HEK293 (cell line): ENCODE measurements around the gene AGAP1.

Experiments used
- CTCF ChIA-PET: fragments of 350-600 bp; formaldehyde crosslinking; extraction: SDS; loops from one replicate; lab custom pipeline; 2021; ENCODE audit warnings: antibody characterized with exemption; lab: Yijun Ruan, JAX
- POLR2A ChIA-PET: fragments of 300-600 bp; formaldehyde crosslinking; extraction: SDS; loops from one replicate; lab custom pipeline; 2020; ENCODE audit warnings: antibody characterized with exemption, inconsistent platforms; lab: Yijun Ruan, JAX
- H3K27ac ChIP-seq: fragments of 200-500 bp; sonication (Bioruptor generic); 2 replicates; pipeline ENCODE4 v1.5.1; 2014; ENCODE audit warnings: low read depth, low read length, control low read depth, inconsistent platforms; ENCODE audit errors: extremely low read depth
- H3K36me3 ChIP-seq, 2 experiments: fragments of 200-500 bp in 1 of 2; sonication (Bioruptor generic) in 1 of 2; 1 replicate in 1 of 2; 2 replicates in 1 of 2; pipeline ENCODE4 v1.5.1; 2014 to 2017; ENCODE audit warnings: inconsistent platforms in 2 of 2, low read length in 2 of 2; ENCODE audit not compliant: control insufficient read depth in 2 of 2, insufficient read depth in 1 of 2
- H3K4me1 ChIP-seq: fragments of 200-500 bp; sonication (Bioruptor generic); 2 replicates; pipeline ENCODE4 v1.5.1; 2014; ENCODE audit warnings: mild to moderate bottlenecking, low read length, inconsistent platforms; ENCODE audit not compliant: control insufficient read depth, insufficient read depth
- H3K4me3 ChIP-seq: 2 replicates; pipeline ENCODE4 v1.5.1; 2011; ENCODE audit warnings: low read depth, mild to moderate bottlenecking, control low read depth, low read length, moderate library complexity
- H3K9me3 ChIP-seq: fragments of 200-500 bp; sonication (Bioruptor generic); 2 replicates; pipeline ENCODE4 v1.5.1; 2014; ENCODE audit warnings: low read depth, low read length, inconsistent platforms; ENCODE audit not compliant: control insufficient read depth, insufficient read depth
- GFI1B ChIP-seq: fragments of 450-650 bp; formaldehyde crosslinking; IDR thresholded peaks from 2 replicates; pipeline ENCODE4 v1.5.1; 2016; ENCODE audit warnings: missing biosample characterization, missing genetic modification characterization
- GLIS2 ChIP-seq: fragments of 450-650 bp; formaldehyde crosslinking; IDR thresholded peaks from 2 replicates; pipeline ENCODE4 v1.5.1; 2016; ENCODE audit warnings: missing biosample characterization, missing genetic modification characterization
- OSR2 ChIP-seq: fragments of 450-650 bp; formaldehyde crosslinking; IDR thresholded peaks from 2 replicates; pipeline ENCODE4 v1.5.1; 2016; ENCODE audit warnings: missing biosample characterization, missing genetic modification characterization
- OVOL3 ChIP-seq: fragments of 450-650 bp; formaldehyde crosslinking; IDR thresholded peaks from 2 replicates; pipeline ENCODE4 v1.5.1; 2016; ENCODE audit warnings: missing biosample characterization, missing genetic modification characterization
- PRDM4 ChIP-seq: fragments of 450-650 bp; formaldehyde crosslinking; IDR thresholded peaks from 2 replicates; pipeline ENCODE4 v1.5.1; 2017; ENCODE audit warnings: missing biosample characterization, missing genetic modification characterization
- SP2 ChIP-seq: fragments of 450-650 bp; formaldehyde crosslinking; IDR thresholded peaks from 2 replicates; pipeline ENCODE4 v1.5.1; 2016; ENCODE audit warnings: missing biosample characterization, missing genetic modification characterization
- ZBTB1 ChIP-seq: fragments of 450-650 bp; formaldehyde crosslinking; IDR thresholded peaks from 2 replicates; pipeline ENCODE4 v1.5.1; 2016; ENCODE audit warnings: missing biosample characterization, missing genetic modification characterization
- ZBTB17 ChIP-seq: fragments of 450-650 bp; formaldehyde crosslinking; IDR thresholded peaks from 2 replicates; pipeline ENCODE4 v1.5.1; 2016; ENCODE audit warnings: missing biosample characterization, missing genetic modification characterization
- ZBTB49 ChIP-seq: fragments of 450-650 bp; formaldehyde crosslinking; IDR thresholded peaks from 2 replicates; pipeline ENCODE4 v1.5.1; 2016; ENCODE audit warnings: missing biosample characterization, missing genetic modification characterization, low read depth
- ZBTB8A ChIP-seq: fragments of 450-650 bp; formaldehyde crosslinking; IDR thresholded peaks from 2 replicates; pipeline ENCODE4 v1.5.1; 2016; ENCODE audit warnings: missing biosample characterization, missing genetic modification characterization
- ZNF10 ChIP-seq: fragments of 450-650 bp; formaldehyde crosslinking; IDR thresholded peaks from 2 replicates; pipeline ENCODE4 v1.5.1; 2017; ENCODE audit warnings: missing biosample characterization, missing genetic modification characterization
- ZNF23 ChIP-seq: fragments of 450-650 bp; formaldehyde crosslinking; IDR thresholded peaks from 2 replicates; pipeline ENCODE4 v1.5.1; 2016; ENCODE audit warnings: missing biosample characterization, missing genetic modification characterization, borderline replicate concordance
- ZNF248 ChIP-seq: fragments of 450-650 bp; formaldehyde crosslinking; IDR thresholded peaks from 2 replicates; pipeline ENCODE4 v1.5.1; 2017; ENCODE audit warnings: missing biosample characterization, missing genetic modification characterization
- ZNF26 ChIP-seq: fragments of 450-650 bp; formaldehyde crosslinking; IDR thresholded peaks from 2 replicates; pipeline ENCODE4 v1.5.1; 2016; ENCODE audit warnings: missing biosample characterization, missing genetic modification characterization
- ZNF311 ChIP-seq: fragments of 450-650 bp; formaldehyde crosslinking; IDR thresholded peaks from 2 replicates; pipeline ENCODE4 v1.5.1; 2017; ENCODE audit warnings: missing biosample characterization, missing genetic modification characterization, borderline replicate concordance
- ZNF416 ChIP-seq: fragments of 450-650 bp; formaldehyde crosslinking; IDR thresholded peaks from 2 replicates; pipeline ENCODE4 v1.5.1; 2016; ENCODE audit warnings: missing biosample characterization, missing genetic modification characterization
- ZNF423 ChIP-seq: fragments of 450-650 bp; formaldehyde crosslinking; IDR thresholded peaks from 2 replicates; pipeline ENCODE4 v1.5.1; 2016; ENCODE audit warnings: missing biosample characterization, missing genetic modification characterization
- ZNF473 ChIP-seq: fragments of 450-650 bp; formaldehyde crosslinking; IDR thresholded peaks from 2 replicates; pipeline ENCODE4 v1.5.1; 2017; ENCODE audit warnings: missing biosample characterization, missing genetic modification characterization
- ZNF548 ChIP-seq: fragments of 450-650 bp; formaldehyde crosslinking; IDR thresholded peaks from 2 replicates; pipeline ENCODE4 v1.5.1; 2016; ENCODE audit warnings: missing biosample characterization, missing genetic modification characterization
- ZNF621 ChIP-seq: fragments of 450-650 bp; formaldehyde crosslinking; IDR thresholded peaks from 2 replicates; pipeline ENCODE4 v1.5.1; 2017; ENCODE audit warnings: missing biosample characterization, missing genetic modification characterization
- ZNF639 ChIP-seq: fragments of 450-650 bp; formaldehyde crosslinking; IDR thresholded peaks from 2 replicates; pipeline ENCODE4 v1.5.1; 2016; ENCODE audit warnings: missing biosample characterization, missing genetic modification characterization
- ZNF660 ChIP-seq: fragments of 450-650 bp; IDR thresholded peaks from 2 replicates; pipeline ENCODE4 v1.5.1; 2018; ENCODE audit warnings: missing biosample characterization, mild to moderate bottlenecking, missing genetic modification characterization
- ZNF670 ChIP-seq: fragments of 450-650 bp; formaldehyde crosslinking; IDR thresholded peaks from 2 replicates; pipeline ENCODE4 v1.5.1; 2016; ENCODE audit warnings: missing biosample characterization, missing genetic modification characterization, low read depth
- ZNF777 ChIP-seq: fragments of 450-650 bp; formaldehyde crosslinking; IDR thresholded peaks from 2 replicates; pipeline ENCODE4 v1.5.1; 2017; ENCODE audit warnings: missing biosample characterization, missing genetic modification characterization, borderline replicate concordance
- ZSCAN16 ChIP-seq: fragments of 450-650 bp; formaldehyde crosslinking; IDR thresholded peaks from 2 replicates; pipeline ENCODE4 v1.5.1; 2016; ENCODE audit warnings: missing biosample characterization, missing genetic modification characterization

Gene AGAP1

GRCh38 chr2:235533198-235533597, 39.4 kb downstream of the AGAP1 start:
- no peaks in the 10 kb centered on the region for H3K36me3 ChIP-seq
- ChIA-PET CTCF (interaction anchor here (1.6 kb wide), 1 partner anchor 18 kb away, joined by 5 read pairs; no protein-coding TSS in a partner anchor), POLR2A (no interaction called here)
- no peak for TF ChIP-seq SP2
- no peak for TF ChIP-seq ZNF473 (tag by site-specific recombination)
- no peak for TF ChIP-seq ZNF548 (tag by site-specific recombination)
- TF ChIP-seq ZNF23, result no peak
- no peak for TF ChIP-seq ZNF660 (tag by site-specific recombination)
- TF ChIP-seq ZNF10 (tag by site-specific recombination), result no peak
- TF ChIP-seq ZNF423, result no peak
- no peak overlapping the region for H3K27ac ChIP-seq
- H3K9me3 ChIP-seq, result no peaks in the 10 kb centered on the region
- H3K4me3 ChIP-seq, result no peak overlapping the region
- H3K4me1 ChIP-seq, result no peaks in the 10 kb centered on the region

DNA sequence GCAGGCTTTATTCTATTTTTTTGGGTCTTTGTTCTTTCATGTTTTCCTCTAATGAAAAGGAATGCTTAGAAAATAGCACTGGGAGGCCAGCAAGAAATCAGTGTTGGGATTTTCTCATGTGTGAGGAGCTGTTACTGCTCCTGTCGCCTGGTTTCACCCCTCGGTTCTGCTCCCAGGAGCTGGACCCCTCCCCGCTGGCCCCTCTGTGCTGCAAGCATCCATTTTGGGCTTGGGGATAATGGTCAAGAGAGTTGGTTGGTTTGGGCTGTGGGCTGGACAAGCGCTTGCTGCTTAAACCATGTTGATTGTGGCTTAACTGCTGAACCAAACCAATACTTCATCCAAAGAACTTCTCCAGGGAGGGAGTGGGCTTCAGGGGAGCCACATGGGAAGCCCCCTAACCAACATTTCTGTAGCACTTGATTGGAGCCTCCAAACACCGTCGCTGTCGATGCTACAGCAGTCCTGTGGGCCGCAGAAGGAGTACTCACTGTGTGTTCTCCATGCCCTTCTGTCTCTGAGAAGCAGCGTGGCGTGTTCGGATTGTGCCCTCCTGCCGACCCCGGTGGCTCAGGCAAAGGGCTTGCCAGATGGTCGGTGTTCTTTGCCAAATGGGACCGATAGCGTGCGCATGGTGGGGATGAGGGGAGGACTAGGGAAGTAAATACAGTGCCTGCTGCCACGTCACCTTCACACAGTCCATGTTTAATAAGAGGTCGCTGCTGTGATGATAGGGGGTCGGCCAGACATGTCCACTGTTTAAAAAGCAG, 40.0 kb downstream of the AGAP1 start:
- ChIA-PET CTCF (interaction anchor here (1.6 kb wide), 1 partner anchor 18 kb away, joined by 5 read pairs; no protein-coding TSS in a partner anchor), POLR2A (no interaction called here)
- TF ChIP-seq PRDM4 (no peak), ZNF639 (tag by site-specific recombination) (no peak), ZBTB17 (no peak), ZSCAN16 (no peak), ZNF311 (tag by site-specific recombination) (no peak), ZNF777 (tag by site-specific recombination) (no peak), ZNF416 (no peak), ZNF26 (tag by site-specific recombination) (no peak), ZNF670 (tag by site-specific recombination) (no peak), ZBTB8A (tag by site-specific recombination) (no peak), ZBTB49 (no peak), GFI1B (tag by site-specific recombination) (no peak), ZNF621 (tag by site-specific recombination) (no peak), ZNF248 (tag by site-specific recombination) (no peak), GLIS2 (tag by site-specific recombination) (no peak), ZBTB1 (no peak), OSR2 (tag by site-specific recombination) (no peak), OVOL3 (tag by site-specific recombination) (no peak)
- no peaks in the 10 kb centered on the region for H3K4me1 ChIP-seq
- H3K9me3 ChIP-seq, result no peaks in the 10 kb centered on the region
- no peaks in the 10 kb centered on the region for H3K36me3 ChIP-seq
- H3K4me3 ChIP-seq, result no peak overlapping the region
- no peak overlapping the region for H3K27ac ChIP-seq
